ENCODE data around the gene RNF175. TPM values are rescaled to one million over a fixed set of nuclear protein-coding genes. Genes with fewer than 3 reads are reported as not detected.

Gene RNF175
- total RNA-seq, 1 experiment from 2014 or later = not detected

GRCh38 chr4:153728151-153728550 is 31.7 kb downstream of the RNF175 start:
- POLR2A ChIA-PET (ENCODE audit: unreplicated experiment) = no interaction called here

DNA sequence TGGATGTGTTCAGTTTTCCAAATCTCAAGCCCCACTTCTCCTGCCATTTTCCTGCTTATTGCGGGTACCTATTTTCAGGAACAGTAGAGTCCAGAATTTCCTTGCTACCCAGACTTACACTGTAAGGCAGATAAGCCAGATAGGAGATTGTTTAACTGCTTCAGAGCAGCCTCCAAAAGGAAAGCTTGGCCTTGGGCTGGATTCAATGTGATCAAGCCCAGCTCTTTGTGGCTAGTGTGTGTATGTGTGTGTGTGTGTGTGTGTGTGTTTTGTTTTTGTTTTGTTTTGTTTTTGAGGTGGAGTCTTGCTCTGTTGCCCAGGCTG is 34.0 kb downstream of the RNF175 start:
- Histone ChIP-seq H3K79me2 (ENCODE audit: low read depth) (no peaks in the 10 kb centered on the region), H3K4me1 (replicated peaks; ENCODE audit: insufficient read depth) (no peaks in the 10 kb centered on the region), H3K36me3 (ENCODE audit: low read depth) (no peaks in the 10 kb centered on the region), H3K9me2 (ENCODE audit: insufficient read depth) (no peaks in the 10 kb centered on the region), H3K27ac (no peak overlapping the region), H2AFZ (no peak overlapping the region), H3K4me2 (no peak overlapping the region), H3K4me3 (no peak overlapping the region), H3F3A (ENCODE audit: insufficient read depth, low read depth) (no peaks in the 10 kb centered on the region), H3K27me3 (ENCODE audit: insufficient read depth, low read depth) (no peaks in the 10 kb centered on the region), H3K9me3 (ENCODE audit: insufficient read depth, low read depth) (no peaks in the 10 kb centered on the region), H4K20me1 (ENCODE audit: insufficient read depth) (no peaks in the 10 kb centered on the region)
- POLR2A ChIA-PET (ENCODE audit: unreplicated experiment) = no interaction called here
- no TSS peak for BruUV-seq (replicated peaks)
- intact Hi-C loops (cut with micrococcal nuclease; ENCODE audit: unreplicated experiment) = no loop called here
- TF ChIP-seq CTCF (conservative IDR thresholded peaks at IDR 0.05) = no peak
- TF ChIP-seq EZH2 (IDR thresholded peaks at IDR 0.05; ENCODE audit: low read depth) = no peak
- CTCF ChIA-PET = no interaction called here
- no peak for DNase-seq

More at GRCh38 chr4:153728151-153728550, 31.7 kb downstream of the RNF175 start:
- no peaks in the 10 kb centered on the region for H3F3A ChIP-seq (ENCODE audit: insufficient read depth, low read depth)
- no peaks in the 10 kb centered on the region for H3K79me2 ChIP-seq (ENCODE audit: low read depth)
- H3K4me3 ChIP-seq = no peak overlapping the region
- intact Hi-C loops (cut with micrococcal nuclease; ENCODE audit: unreplicated experiment) = no loop called here
- H3K36me3 ChIP-seq (ENCODE audit: low read depth) = no peaks in the 10 kb centered on the region
- no TSS peak for BruUV-seq (replicated peaks)
- no peaks in the 10 kb centered on the region for H3K9me3 ChIP-seq (ENCODE audit: insufficient read depth, low read depth)
- H3K4me2 ChIP-seq = no peak overlapping the region
- H3K4me1 ChIP-seq (replicated peaks; ENCODE audit: insufficient read depth) = no peaks in the 10 kb centered on the region
- CTCF ChIA-PET = no interaction called here
- H3K27me3 ChIP-seq (ENCODE audit: insufficient read depth, low read depth) = no peaks in the 10 kb centered on the region
- no peak overlapping the region for H3K27ac ChIP-seq
- no peaks in the 10 kb centered on the region for H3K9me2 ChIP-seq (ENCODE audit: insufficient read depth)
- no peaks in the 10 kb centered on the region for H4K20me1 ChIP-seq (ENCODE audit: insufficient read depth)
- no peak for DNase-seq
- TF ChIP-seq EZH2 (IDR thresholded peaks at IDR 0.05; ENCODE audit: low read depth) = no peak
- TF ChIP-seq CTCF (conservative IDR thresholded peaks at IDR 0.05) = no peak
- H2AFZ ChIP-seq = no peak overlapping the region

DNA sequence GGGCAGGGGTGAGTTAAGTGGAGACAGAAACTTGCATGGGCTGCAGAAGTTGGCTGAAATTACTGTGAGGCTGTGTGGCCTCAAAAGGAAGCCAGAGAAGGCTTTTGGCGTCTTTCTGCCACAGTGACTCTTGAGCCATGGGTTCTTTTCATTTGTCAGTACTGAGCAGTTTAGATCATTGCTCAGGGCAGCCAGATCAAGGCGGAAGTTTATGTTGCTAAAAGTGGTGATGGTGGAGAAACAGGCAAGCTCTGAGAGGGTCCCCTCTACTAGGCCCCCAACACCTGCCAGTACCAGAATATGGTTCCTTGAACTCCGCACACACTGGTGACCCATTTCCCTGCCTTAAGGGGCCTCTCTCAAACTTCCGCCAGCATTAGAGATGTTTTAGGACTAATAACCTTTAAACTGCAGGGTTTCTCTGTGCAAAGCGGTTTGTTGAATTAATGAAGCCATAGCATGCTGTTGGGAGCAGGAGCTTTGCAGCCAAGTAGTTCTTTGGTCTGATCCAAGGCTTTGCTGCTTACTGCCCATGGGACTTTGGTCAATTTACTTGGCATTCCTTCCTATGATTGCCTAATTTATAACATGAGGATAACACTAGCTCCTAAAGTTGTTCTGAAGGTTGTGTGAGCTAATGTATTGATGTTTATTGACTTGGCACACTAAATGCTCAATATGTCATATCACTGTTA is 34.5 kb downstream of the RNF175 start:
- Histone ChIP-seq H2AFZ (no peak overlapping the region), H4K20me1 (ENCODE audit: insufficient read depth) (no peaks in the 10 kb centered on the region), H3F3A (ENCODE audit: insufficient read depth, low read depth) (no peaks in the 10 kb centered on the region), H3K27ac (no peak overlapping the region), H3K4me2 (no peak overlapping the region), H3K9me3 (ENCODE audit: insufficient read depth, low read depth) (no peaks in the 10 kb centered on the region), H3K36me3 (ENCODE audit: low read depth) (no peaks in the 10 kb centered on the region), H3K79me2 (ENCODE audit: low read depth) (no peaks in the 10 kb centered on the region), H3K27me3 (ENCODE audit: insufficient read depth, low read depth) (no peaks in the 10 kb centered on the region), H3K9me2 (ENCODE audit: insufficient read depth) (no peaks in the 10 kb centered on the region), H3K4me1 (replicated peaks; ENCODE audit: insufficient read depth) (no peaks in the 10 kb centered on the region), H3K4me3 (no peak overlapping the region)
- TF ChIP-seq CTCF (conservative IDR thresholded peaks at IDR 0.05) (no peak), EZH2 (IDR thresholded peaks at IDR 0.05; ENCODE audit: low read depth) (no peak)
- no peak for DNase-seq
- ChIA-PET POLR2A (ENCODE audit: unreplicated experiment) (no interaction called here), CTCF (no interaction called here)
- intact Hi-C loops (cut with micrococcal nuclease; ENCODE audit: unreplicated experiment) = no loop called here
- BruUV-seq (replicated peaks) = no TSS peak
